ENCODE measurements around the gene EFCAB11.

DNA sequence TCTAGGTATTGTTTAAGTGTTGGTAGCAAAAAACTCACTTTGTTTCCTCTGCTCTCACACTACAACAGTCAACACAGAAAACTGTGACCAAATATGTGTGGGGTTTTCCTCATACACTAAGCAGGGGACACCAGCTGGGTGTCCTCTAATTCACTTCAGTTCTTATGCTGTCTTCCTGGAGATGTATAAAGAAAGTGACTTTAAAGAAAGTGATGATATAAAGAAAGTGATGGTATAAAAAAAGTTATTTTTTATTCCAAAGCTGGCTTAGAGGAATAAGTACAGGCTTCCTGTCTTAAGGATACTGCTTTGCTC is 32.6 kb upstream of the EFCAB11 start:
- TF ChIP-seq POLR2AphosphoS5 (IDR thresholded peaks at IDR 0.05) = no peak
- TF ChIP-seq, protein P1, sequence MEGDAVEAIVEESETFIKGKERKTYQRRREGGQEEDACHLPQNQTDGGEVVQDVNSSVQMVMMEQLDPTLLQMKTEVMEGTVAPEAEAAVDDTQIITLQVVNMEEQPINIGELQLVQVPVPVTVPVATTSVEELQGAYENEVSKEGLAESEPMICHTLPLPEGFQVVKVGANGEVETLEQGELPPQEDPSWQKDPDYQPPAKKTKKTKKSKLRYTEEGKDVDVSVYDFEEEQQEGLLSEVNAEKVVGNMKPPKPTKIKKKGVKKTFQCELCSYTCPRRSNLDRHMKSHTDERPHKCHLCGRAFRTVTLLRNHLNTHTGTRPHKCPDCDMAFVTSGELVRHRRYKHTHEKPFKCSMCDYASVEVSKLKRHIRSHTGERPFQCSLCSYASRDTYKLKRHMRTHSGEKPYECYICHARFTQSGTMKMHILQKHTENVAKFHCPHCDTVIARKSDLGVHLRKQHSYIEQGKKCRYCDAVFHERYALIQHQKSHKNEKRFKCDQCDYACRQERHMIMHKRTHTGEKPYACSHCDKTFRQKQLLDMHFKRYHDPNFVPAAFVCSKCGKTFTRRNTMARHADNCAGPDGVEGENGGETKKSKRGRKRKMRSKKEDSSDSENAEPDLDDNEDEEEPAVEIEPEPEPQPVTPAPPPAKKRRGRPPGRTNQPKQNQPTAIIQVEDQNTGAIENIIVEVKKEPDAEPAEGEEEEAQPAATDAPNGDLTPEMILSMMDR (IDR thresholded peaks at IDR 0.05) = no peak
- TF ChIP-seq POLR2A (IDR thresholded peaks at IDR 0.05) = no peak

Data from gastroesophageal sphincter (tissue), 3 donors.